HG03378 (cell line): ENCODE measurements around the gene CEP68.
"Not testable (repeated sequence)": the region's sequence is repeated elsewhere in the genome, so short reads cannot be mapped to it uniquely, and the experiment has no call there.

Experiments
- ATAC-seq: cut with Tn5 transposase; IDR thresholded peaks from one replicate; pipeline ENCODE4 v1.9.1; 2021; ENCODE audit warnings: mild to moderate bottlenecking, moderate library complexity; ENCODE audit not compliant: unreplicated experiment

The CEP68 gene

DNA sequence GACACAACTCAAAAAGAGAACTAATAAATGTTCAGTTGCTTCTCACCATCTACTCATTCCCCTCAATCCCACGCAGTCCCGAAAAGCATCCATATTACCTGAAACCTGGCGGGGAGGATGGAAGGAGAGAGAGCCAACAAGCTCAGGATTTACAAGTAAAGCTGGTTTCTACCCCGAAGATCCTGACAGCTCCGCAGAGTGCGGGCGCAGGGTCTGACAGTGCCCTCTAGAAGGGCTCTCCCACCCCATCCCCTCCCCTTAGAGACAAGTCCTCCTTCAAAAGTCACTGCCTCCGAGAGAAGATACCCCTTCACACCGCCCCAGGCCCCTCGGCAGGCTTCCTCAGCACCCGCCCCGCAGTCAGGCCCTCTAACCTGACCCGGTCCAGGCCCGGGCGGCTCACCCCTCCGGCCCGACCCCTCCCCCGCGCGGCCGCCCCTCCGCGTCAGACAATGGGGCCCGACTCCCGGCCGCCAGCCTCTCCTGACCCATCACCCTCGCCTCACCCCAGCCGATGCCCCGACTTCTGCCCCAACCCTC, 73.1 kb downstream of the CEP68 start:
- no peak for ATAC-seq

- peak; percentile 94 for ATAC-seq
These were observed 73.8 kb downstream of the CEP68 start, which contains the start of gene RAB1A for GRCh38 chr2:65129826-65130663. RAB1A (minus strand) TSS chr2:65130106; CDS start chr2:65129915, 191 bp downstream.

GRCh38 chr2:65130664-65131175, 74.5 kb downstream of the CEP68 start:
- no peak for ATAC-seq

DNA sequence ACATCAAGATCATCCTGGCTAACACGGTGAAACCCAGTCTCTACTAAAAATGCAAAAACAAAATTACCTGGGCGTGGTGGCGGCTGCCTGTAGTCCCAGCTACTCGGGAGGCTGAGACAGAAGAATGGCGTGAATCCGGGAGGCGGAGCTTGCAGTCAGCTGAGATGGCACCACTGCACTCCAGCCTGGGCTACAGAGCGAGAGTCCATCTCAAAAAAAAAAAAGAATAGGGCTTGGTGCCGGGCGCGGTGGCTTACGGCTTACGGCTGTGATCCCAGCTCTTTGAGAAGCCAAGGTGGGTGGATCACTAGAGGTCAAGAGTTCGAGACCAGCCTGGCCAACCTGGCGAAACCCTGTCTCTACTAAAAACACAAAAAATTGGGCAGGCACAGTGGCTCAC, 76.7 kb downstream of the CEP68 start:
- ATAC-seq, result not testable (repeated sequence)

DNA sequence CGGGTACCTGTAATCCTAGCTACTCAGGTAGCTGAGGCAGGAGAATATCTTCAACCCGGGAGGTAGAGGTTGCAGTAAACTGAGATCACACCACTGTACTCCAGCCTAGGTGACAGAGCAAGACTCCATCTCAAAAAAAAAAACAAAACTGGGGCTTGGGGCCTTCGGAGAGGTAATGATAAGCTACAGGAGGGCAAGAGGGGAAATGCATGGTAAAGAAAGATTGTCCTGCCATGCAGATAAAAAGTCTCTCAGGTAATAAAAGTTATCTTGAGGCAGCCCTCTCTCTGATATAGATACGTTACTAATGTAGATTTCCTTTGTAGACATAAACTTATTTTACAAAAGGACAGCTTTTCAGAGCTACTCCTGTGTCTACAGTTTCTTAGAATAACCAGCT, 77.4 kb downstream of the CEP68 start:
- ATAC-seq, result no peak

DNA sequence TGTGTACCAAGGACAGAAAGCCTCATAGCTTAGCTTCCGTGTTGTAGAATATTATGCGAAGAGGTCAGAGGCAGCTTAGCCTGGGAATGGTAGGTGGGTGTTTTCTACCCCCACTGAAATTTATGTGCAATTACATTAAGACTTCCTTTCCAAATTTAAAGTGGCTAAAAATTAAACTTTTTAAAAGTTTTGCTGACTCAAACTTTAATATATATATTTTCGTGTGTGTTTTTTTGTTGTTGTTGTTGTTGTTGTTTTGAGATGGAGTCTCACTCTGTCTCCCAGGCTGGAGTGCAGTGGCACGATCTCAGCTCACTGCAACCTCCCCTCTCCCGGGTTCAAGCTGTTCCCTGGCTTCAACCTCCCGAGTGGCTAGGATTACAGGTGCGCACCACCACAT, 77.9 kb downstream of the CEP68 start:
- no peak for ATAC-seq

GRCh38 chr2:65136253-65136652, 80.0 kb downstream of the CEP68 start:
- ATAC-seq, result no peak
